GM18861 (cell line): ENCODE results near the gene DNAJC5G.

Experiments used
- ATAC-seq: cut with Tn5 transposase; IDR thresholded peaks from one replicate; pipeline ENCODE4 v1.9.1; 2021; ENCODE audit not compliant: unreplicated experiment

Gene DNAJC5G

GRCh38 chr2:27275211-27276150 lies at the start of gene DNAJC5G:
Gene DNAJC5G (plus strand): TSS chr2:27275433. CDS start chr2:27276729, 1,296 bp downstream.
- no peak for ATAC-seq

- no peak for ATAC-seq
Observed at GRCh38 chr2:27225526-27225925, 49.7 kb upstream of the DNAJC5G start.

GRCh38 chr2:27227501-27227900 lies 47.7 kb upstream of the DNAJC5G start:
- no peak for ATAC-seq

- ATAC-seq: no peak
Observed at GRCh38 chr2:27231921-27232320, 43.3 kb upstream of the DNAJC5G start.

GRCh38 chr2:27233341-27233740 lies 41.9 kb upstream of the DNAJC5G start:
- no peak for ATAC-seq

- no peak for ATAC-seq
Observed at GRCh38 chr2:27236136-27236535, 39.1 kb upstream of the DNAJC5G start.

GRCh38 chr2:27236626-27237025 lies 38.6 kb upstream of the DNAJC5G start:
- ATAC-seq: no peak

- no peak for ATAC-seq
Observed at GRCh38 chr2:27237341-27237945, 37.8 kb upstream of the DNAJC5G start.

GRCh38 chr2:27238976-27239375 lies 36.3 kb upstream of the DNAJC5G start:
- no peak for ATAC-seq

- no peak for ATAC-seq
Observed at GRCh38 chr2:27240406-27240805, 34.8 kb upstream of the DNAJC5G start.

- ATAC-seq: no peak
Observed at GRCh38 chr2:27241761-27242613, 33.2 kb upstream of the DNAJC5G start.

GRCh38 chr2:27242614-27242951 lies 32.6 kb upstream of the DNAJC5G start:
- no peak for ATAC-seq

- ATAC-seq: no peak
Observed at GRCh38 chr2:27243391-27244130, 31.7 kb upstream of the DNAJC5G start.

- no peak for ATAC-seq
Observed at GRCh38 chr2:27245116-27245515, 30.1 kb upstream of the DNAJC5G start.

GRCh38 chr2:27245626-27246025 lies 29.6 kb upstream of the DNAJC5G start:
- no peak for ATAC-seq

GRCh38 chr2:27247893-27248292 lies 27.3 kb upstream of the DNAJC5G start:
- no peak for ATAC-seq

- no peak for ATAC-seq
Observed at GRCh38 chr2:27249159-27249890, 25.9 kb upstream of the DNAJC5G start.

- no peak for ATAC-seq
Observed at GRCh38 chr2:27249891-27250651, 25.2 kb upstream of the DNAJC5G start.

GRCh38 chr2:27250652-27251379 lies 24.4 kb upstream of the DNAJC5G start:
- no peak for ATAC-seq
